GM18867 (cell line): ENCODE measurements around the gene CD69.

Experiments
- ATAC-seq: cut with Tn5 transposase; IDR thresholded peaks from one replicate; pipeline ENCODE4 v1.9.1; 2021; ENCODE audit warnings: mild to moderate bottlenecking, moderate library complexity; ENCODE audit not compliant: unreplicated experiment

The CD69 gene

GRCh38 chr12:9782547-9783382 is 22.1 kb upstream of the CD69 start:
- ATAC-seq = no peak

GRCh38 chr12:9781360-9781759 is 20.7 kb upstream of the CD69 start:
- no peak for ATAC-seq

GRCh38 chr12:9779209-9779608 is 18.5 kb upstream of the CD69 start:
- no peak for ATAC-seq

- ATAC-seq = no peak
Measured at GRCh38 chr12:9776781-9777180, 16.1 kb upstream of the CD69 start.

- no peak for ATAC-seq
Measured at GRCh38 chr12:9773216-9773877, 12.6 kb upstream of the CD69 start.

GRCh38 chr12:9763025-9763424 is 2.3 kb upstream of the CD69 start:
- ATAC-seq = no peak

GRCh38 chr12:9762369-9762768 is 1.7 kb upstream of the CD69 start:
- no peak for ATAC-seq

- no peak for ATAC-seq
Measured at GRCh38 chr12:9761419-9761781, 699 bp upstream of the CD69 start.

GRCh38 chr12:9760120-9760519 is 581 bp downstream of the CD69 start:
- ATAC-seq = no peak

GRCh38 chr12:9759694-9760093 is 1.0 kb downstream of the CD69 start:
- ATAC-seq = no peak

- no peak for ATAC-seq
Measured at GRCh38 chr12:9758119-9758518, 2.6 kb downstream of the CD69 start.

GRCh38 chr12:9757433-9758025 is 3.2 kb downstream of the CD69 start:
- no peak for ATAC-seq

GRCh38 chr12:9756706-9757105 is 4.0 kb downstream of the CD69 start:
- ATAC-seq = no peak

GRCh38 chr12:9756170-9756569 is 4.5 kb downstream of the CD69 start:
- ATAC-seq = no peak

GRCh38 chr12:9755567-9755966 is 5.1 kb downstream of the CD69 start:
- no peak for ATAC-seq

GRCh38 chr12:9755035-9755434 is 5.7 kb downstream of the CD69 start:
- ATAC-seq = no peak

- no peak for ATAC-seq
Measured at GRCh38 chr12:9754099-9754927, 6.4 kb downstream of the CD69 start.

GRCh38 chr12:9753498-9753897 is 7.2 kb downstream of the CD69 start:
- no peak for ATAC-seq

GRCh38 chr12:9753073-9753472 is 7.6 kb downstream of the CD69 start:
- ATAC-seq = no peak

- no peak for ATAC-seq
Measured at GRCh38 chr12:9752145-9752933, 8.4 kb downstream of the CD69 start.
